HepG2 (cell line): Measurements from ENCODE around the gene WDR37. TPM values are rescaled to one million over a fixed set of nuclear protein-coding genes. Genes with fewer than 3 reads are reported as not detected.

Source experiments
- KAT7 ChIP-seq: IDR thresholded peaks from 2 replicates; pipeline ENCODE4 v1.6.1; 2018; ENCODE audit warnings: borderline replicate concordance, missing compliant biosample characterization
- NFE2L1 ChIP-seq: sonication (generic); formaldehyde crosslinking; IDR thresholded peaks from 2 replicates; pipeline ENCODE4 v1.4.0; 2020; ENCODE audit warnings: missing genetic modification reagents, mild to moderate bottlenecking, borderline replicate concordance
- ZBTB34 ChIP-seq: sonication (generic); formaldehyde crosslinking; IDR thresholded peaks from 2 replicates; pipeline ENCODE4 v1.8.0; 2022; ENCODE audit warnings: mild to moderate bottlenecking, missing genetic modification reagents
- ZNF224 ChIP-seq: sonication (generic); formaldehyde crosslinking; IDR thresholded peaks from 2 replicates; pipeline ENCODE4 v1.5.0; 2020; ENCODE audit warnings: mild to moderate bottlenecking, missing genetic modification reagents
- ZNF264 ChIP-seq: sonication (generic); formaldehyde crosslinking; IDR thresholded peaks from 2 replicates; pipeline ENCODE4 v1.4.0; 2020; ENCODE audit warnings: missing genetic modification reagents
- polyA plus RNA-seq, 8 experiments: library from polyadenylated mRNA; depleted of rRNA in 3 of 8; stranded (reverse) in 7 of 8; unstranded in 1 of 8; fragments of >200 nt; fragmentation: Illumina TruSeq in 4 of 8; extraction: Trizol in 4 of 8; gene quantifications; 2 replicates each; pipeline versions ENCODE4 v1.2.1 to v1.2.3, GENCODE V29; 2011 to 2016; ENCODE audit warnings: low read depth in 4 of 8, missing spikeins in 1 of 8, mixed read lengths in 1 of 8; ENCODE audit not compliant: insufficient read depth in 1 of 8
- total RNA-seq, 5 experiments: library from RNA; depleted of rRNA; stranded (reverse); fragments of >200 nt; fragmentation: Illumina TruSeq; extraction: Trizol; gene quantifications; 2 replicates each; pipeline ENCODE4 v1.2.3, GENCODE V29; 2016; ENCODE audit warnings: low read depth in 1 of 5
- TF ChIP-seq, protein P1 (sequence below): sonication (generic); formaldehyde crosslinking; conservative IDR thresholded peaks from 2 replicates; pipeline ENCODE4 v1.4.0; 2020; ENCODE audit warnings: missing genetic modification reagents
- TF ChIP-seq, protein P2 (sequence below): sonication (generic); formaldehyde crosslinking; IDR thresholded peaks from 2 replicates; pipeline ENCODE4 v1.4.0; 2020; ENCODE audit warnings: mild to moderate bottlenecking, missing genetic modification reagents
- TF ChIP-seq, protein P3 (sequence below): sonication (generic); formaldehyde crosslinking; conservative IDR thresholded peaks from 2 replicates; pipeline ENCODE4 v1.8.0; 2022; ENCODE audit warnings: mild to moderate bottlenecking, moderate library complexity, missing genetic modification reagents
- TF ChIP-seq, protein P4 (sequence below): sonication (generic); formaldehyde crosslinking; IDR thresholded peaks from 2 replicates; pipeline ENCODE4 v1.5.0; 2020; ENCODE audit warnings: mild to moderate bottlenecking, missing genetic modification reagents
- TF ChIP-seq, protein P5 (sequence below): sonication (generic); formaldehyde crosslinking; IDR thresholded peaks from 2 replicates; pipeline ENCODE4 v1.5.1; 2020; ENCODE audit warnings: missing genetic modification reagents, mild to moderate bottlenecking, borderline replicate concordance

The WDR37 gene
- total and polyA plus RNA-seq, 2 of the 13 experiments (the other 11 are each of a cell fraction or from before 2014, with no cell fraction given) = 5.9 to 7.5 TPM

- TF ChIP-seq, protein P1, sequence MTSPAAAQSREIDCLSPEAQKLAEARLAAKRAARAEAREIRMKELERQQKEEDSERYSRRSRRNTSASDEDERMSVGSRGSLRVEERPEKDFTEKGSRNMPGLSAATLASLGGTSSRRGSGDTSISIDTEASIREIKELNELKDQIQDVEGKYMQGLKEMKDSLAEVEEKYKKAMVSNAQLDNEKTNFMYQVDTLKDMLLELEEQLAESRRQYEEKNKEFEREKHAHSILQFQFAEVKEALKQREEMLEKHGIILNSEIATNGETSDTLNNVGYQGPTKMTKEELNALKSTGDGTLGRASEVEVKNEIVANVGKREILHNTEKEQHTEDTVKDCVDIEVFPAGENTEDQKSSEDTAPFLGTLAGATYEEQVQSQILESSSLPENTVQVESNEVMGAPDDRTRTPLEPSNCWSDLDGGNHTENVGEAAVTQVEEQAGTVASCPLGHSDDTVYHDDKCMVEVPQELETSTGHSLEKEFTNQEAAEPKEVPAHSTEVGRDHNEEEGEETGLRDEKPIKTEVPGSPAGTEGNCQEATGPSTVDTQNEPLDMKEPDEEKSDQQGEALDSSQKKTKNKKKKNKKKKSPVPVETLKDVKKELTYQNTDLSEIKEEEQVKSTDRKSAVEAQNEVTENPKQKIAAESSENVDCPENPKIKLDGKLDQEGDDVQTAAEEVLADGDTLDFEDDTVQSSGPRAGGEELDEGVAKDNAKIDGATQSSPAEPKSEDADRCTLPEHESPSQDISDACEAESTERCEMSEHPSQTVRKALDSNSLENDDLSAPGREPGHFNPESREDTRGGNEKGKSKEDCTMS (CRISPR knock-in tag) = no peak
- TF ChIP-seq ZNF264 (CRISPR knock-in tag) (no peak; the same call in 1 of the 2 replicates), NFE2L1 (CRISPR knock-in tag) (no peak), KAT7 (no peak), ZBTB34 (CRISPR knock-in tag) (peak; percentile 72), ZNF224 (CRISPR knock-in tag) (no peak; the same call in 1 of the 2 replicates)
- TF ChIP-seq, protein P2, sequence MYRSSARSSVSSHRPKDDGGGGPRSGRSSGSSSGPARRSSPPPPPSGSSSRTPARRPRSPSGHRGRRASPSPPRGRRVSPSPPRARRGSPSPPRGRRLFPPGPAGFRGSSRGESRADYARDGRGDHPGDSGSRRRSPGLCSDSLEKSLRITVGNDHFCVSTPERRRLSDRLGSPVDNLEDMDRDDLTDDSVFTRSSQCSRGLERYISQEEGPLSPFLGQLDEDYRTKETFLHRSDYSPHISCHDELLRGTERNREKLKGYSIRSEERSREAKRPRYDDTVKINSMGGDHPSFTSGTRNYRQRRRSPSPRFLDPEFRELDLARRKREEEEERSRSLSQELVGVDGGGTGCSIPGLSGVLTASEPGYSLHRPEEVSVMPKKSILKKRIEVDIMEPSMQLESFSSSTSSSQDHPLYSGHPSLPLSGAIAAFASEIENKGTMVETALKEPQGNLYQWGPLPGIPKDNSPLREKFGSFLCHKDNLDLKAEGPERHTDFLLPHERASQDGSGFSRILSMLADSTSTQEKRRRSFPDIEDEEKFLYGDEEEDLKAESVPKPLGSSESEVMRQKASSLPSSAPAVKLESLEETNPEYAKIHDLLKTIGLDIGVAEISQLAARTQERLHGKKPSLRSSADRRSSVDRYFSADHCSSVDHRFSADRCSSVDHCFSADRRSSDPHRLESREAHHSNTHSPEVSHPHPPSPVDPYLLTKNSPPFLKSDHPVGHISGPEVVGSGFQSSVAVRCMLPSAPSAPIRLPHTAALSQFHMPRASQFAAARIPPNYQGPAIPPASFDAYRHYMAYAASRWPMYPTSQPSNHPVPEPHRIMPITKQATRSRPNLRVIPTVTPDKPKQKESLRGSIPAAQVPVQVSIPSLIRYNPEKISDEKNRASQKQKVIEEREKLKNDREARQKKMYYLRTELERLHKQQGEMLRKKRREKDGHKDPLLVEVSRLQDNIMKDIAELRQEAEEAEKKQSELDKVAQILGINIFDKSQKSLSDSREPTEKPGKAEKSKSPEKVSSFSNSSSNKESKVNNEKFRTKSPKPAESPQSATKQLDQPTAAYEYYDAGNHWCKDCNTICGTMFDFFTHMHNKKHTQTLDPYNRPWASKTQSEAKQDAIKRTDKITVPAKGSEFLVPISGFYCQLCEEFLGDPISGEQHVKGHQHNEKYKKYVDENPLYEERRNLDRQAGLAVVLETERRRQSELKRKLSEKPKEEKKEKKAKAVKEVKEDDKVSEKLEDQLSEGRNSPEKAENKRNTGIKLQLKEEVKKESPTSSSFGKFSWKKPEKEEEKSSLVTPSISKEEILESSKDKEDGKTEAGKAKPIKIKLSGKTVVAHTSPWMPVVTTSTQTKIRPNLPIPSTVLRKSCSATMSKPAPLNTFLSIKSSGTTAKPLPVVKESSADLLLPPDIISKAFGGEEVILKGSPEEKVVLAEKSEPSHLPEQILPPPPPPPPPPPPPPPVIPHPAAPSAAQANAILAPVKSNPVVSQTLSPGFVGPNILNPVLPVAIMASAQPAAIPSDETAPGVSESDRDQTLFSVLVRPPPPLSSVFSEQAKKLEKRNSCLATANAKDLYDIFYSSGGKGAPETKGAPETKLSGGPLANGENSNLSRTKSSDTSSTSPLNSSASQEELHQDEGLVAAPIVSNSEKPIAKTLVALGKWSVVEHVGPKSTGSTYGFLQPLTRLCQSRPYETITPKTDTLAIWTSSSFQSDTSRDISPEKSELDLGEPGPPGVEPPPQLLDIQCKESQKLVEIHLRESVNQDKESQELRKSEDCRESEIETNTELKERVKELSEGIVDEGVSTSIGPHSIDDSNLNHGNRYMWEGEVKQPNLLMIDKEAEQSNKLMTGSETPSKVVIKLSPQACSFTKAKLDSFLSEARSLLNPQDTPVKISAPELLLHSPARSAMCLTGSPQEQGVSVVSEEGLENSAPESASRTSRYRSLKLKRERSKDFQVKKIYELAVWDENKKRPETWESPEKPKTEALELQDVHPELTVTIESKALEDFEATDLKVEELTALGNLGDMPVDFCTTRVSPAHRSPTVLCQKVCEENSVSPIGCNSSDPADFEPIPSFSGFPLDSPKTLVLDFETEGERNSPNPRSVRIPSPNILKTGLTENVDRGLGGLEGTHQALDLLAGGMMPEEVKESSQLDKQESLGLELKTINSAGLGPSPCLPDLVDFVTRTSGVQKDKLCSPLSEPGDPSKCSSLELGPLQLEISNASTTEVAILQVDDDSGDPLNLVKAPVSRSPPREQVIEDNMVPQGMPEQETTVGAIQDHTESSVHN (CRISPR knock-in tag) = peak; percentile 70; the same call in 1 of the 2 replicates
- TF ChIP-seq, protein P3, sequence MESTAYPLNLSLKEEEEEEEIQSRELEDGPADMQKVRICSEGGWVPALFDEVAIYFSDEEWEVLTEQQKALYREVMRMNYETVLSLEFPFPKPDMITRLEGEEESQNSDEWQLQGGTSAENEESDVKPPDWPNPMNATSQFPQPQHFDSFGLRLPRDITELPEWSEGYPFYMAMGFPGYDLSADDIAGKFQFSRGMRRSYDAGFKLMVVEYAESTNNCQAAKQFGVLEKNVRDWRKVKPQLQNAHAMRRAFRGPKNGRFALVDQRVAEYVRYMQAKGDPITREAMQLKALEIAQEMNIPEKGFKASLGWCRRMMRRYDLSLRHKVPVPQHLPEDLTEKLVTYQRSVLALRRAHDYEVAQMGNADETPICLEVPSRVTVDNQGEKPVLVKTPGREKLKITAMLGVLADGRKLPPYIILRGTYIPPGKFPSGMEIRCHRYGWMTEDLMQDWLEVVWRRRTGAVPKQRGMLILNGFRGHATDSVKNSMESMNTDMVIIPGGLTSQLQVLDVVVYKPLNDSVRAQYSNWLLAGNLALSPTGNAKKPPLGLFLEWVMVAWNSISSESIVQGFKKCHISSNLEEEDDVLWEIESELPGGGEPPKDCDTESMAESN = peak; percentile 89
- TF ChIP-seq, protein P4, sequence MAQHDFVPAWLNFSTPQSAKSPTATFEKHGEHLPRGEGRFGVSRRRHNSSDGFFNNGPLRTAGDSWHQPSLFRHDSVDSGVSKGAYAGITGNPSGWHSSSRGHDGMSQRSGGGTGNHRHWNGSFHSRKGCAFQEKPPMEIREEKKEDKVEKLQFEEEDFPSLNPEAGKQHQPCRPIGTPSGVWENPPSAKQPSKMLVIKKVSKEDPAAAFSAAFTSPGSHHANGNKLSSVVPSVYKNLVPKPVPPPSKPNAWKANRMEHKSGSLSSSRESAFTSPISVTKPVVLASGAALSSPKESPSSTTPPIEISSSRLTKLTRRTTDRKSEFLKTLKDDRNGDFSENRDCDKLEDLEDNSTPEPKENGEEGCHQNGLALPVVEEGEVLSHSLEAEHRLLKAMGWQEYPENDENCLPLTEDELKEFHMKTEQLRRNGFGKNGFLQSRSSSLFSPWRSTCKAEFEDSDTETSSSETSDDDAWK (CRISPR knock-in tag) = no peak
- TF ChIP-seq, protein P5, sequence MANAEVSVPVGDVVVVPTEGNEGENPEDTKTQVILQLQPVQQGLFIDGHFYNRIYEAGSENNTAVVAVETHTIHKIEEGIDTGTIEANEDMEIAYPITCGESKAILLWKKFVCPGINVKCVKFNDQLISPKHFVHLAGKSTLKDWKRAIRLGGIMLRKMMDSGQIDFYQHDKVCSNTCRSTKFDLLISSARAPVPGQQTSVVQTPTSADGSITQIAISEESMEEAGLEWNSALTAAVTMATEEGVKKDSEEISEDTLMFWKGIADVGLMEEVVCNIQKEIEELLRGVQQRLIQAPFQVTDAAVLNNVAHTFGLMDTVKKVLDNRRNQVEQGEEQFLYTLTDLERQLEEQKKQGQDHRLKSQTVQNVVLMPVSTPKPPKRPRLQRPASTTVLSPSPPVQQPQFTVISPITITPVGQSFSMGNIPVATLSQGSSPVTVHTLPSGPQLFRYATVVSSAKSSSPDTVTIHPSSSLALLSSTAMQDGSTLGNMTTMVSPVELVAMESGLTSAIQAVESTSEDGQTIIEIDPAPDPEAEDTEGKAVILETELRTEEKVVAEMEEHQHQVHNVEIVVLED = peak; percentile 96
Measured at GRCh38 chr10:1048732-1049424, 7.3 kb upstream of the WDR37 start, which contains the start of gene IDI1 (continued).
